Kidney tubule cell (primary cell): ENCODE measurements around the gene FNDC3B.
A peak's percentile ranks its signal among the peaks of the same experiment; 100 is the strongest.
"Not testable (repeated sequence)": the region's sequence is repeated elsewhere in the genome, so short reads cannot be mapped to it uniquely, and the experiment has no call there.

Experiments
- DNase-seq: peaks from one replicate; pipeline ENCODE4 v3.0.0-alpha.2; 2018; ENCODE audit warnings: low spot score

Gene FNDC3B

GRCh38 chr3:172074586-172074985 lies 35.2 kb downstream of the FNDC3B start:
- DNase-seq = no peak

- peak; percentile 75 for DNase-seq
These were observed 36.8 kb downstream of the FNDC3B start for GRCh38 chr3:172076212-172076611.

- DNase-seq = no peak
These were observed 37.9 kb downstream of the FNDC3B start for GRCh38 chr3:172077197-172077757.

DNA sequence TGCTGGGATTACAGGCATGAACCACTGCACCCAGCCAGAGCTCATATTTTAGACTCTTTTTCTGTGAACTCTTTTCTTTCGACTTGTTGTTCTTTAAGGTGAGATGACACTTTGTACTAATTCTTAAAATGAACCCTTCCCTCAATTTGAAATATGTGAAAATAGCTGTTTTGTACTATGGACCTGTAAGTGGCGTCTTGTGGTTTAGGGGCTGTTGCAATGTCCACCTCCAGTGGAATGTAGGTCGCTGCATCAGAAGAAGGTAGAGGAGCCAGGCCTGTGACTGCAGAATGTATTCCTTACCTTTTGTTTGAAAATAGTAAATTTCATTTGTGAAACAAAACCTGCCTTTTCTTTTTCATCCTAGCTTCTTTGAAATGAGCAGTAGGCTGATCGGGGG lies 38.9 kb downstream of the FNDC3B start:
- DNase-seq = no peak

GRCh38 chr3:172078721-172079120 lies 39.3 kb downstream of the FNDC3B start:
- no peak for DNase-seq

DNA sequence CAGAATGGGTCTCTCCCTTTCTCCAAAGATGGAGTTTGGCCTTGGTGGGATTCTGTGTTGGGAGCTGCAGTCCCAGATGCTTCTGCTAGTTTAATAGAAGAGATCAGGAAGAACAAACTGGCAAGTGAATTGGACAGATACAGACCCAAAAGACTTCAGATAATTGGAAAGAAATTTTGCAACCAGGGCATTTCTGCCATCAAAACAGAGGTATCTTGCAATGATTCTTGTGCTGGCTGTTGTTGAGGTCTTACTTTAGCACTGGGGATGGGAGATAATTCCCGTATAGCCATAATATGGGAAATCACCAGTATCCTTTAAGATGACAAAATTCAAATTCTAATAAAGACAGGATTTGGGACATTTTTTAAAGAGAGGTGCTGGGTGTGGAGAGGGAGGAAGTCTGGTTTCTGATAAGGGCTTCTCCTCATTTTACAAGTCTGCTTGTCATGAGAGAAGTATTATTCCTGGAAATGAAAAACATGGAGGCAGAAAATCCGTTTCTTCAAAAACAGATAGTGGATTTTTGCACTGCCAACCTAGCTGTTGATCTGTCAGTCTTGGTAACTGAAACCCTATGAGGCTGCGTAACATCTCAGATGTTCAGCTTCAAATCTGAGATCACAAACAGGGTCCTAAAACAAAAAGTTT lies 40.1 kb downstream of the FNDC3B start:
- DNase-seq = no peak

- DNase-seq = no peak
These were observed 41.1 kb downstream of the FNDC3B start for GRCh38 chr3:172080503-172080902.

DNA sequence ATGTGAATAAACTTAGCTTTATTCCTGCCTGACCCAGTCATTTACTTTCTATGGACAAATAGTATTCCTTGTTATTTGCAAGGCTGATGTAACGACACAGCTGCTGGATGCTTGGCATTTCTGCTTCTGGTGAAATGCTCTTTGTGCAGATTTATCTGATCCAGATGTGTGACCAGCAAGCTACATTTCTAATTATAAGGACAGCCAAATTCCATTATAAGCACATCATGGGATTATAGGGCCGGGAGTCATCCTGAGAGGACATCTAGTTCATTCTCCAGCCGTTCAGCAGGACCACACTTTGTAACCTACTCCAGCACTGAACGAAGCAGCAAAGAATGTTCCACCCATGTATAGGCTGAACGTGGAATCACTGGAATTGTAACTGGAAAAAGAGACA lies 42.9 kb downstream of the FNDC3B start:
- peak; percentile 41 for DNase-seq

GRCh38 chr3:172082820-172083513 lies 43.6 kb downstream of the FNDC3B start:
- no peak for DNase-seq

- DNase-seq = no peak
These were observed 44.6 kb downstream of the FNDC3B start for GRCh38 chr3:172083995-172084409.

- no peak for DNase-seq
These were observed 45.6 kb downstream of the FNDC3B start for GRCh38 chr3:172084871-172085556.

GRCh38 chr3:172085557-172085895 lies 46.1 kb downstream of the FNDC3B start:
- no peak for DNase-seq

GRCh38 chr3:172086071-172086470 lies 46.7 kb downstream of the FNDC3B start:
- DNase-seq = no peak

- DNase-seq = no peak
These were observed 47.8 kb downstream of the FNDC3B start for GRCh38 chr3:172087198-172087597.

DNA sequence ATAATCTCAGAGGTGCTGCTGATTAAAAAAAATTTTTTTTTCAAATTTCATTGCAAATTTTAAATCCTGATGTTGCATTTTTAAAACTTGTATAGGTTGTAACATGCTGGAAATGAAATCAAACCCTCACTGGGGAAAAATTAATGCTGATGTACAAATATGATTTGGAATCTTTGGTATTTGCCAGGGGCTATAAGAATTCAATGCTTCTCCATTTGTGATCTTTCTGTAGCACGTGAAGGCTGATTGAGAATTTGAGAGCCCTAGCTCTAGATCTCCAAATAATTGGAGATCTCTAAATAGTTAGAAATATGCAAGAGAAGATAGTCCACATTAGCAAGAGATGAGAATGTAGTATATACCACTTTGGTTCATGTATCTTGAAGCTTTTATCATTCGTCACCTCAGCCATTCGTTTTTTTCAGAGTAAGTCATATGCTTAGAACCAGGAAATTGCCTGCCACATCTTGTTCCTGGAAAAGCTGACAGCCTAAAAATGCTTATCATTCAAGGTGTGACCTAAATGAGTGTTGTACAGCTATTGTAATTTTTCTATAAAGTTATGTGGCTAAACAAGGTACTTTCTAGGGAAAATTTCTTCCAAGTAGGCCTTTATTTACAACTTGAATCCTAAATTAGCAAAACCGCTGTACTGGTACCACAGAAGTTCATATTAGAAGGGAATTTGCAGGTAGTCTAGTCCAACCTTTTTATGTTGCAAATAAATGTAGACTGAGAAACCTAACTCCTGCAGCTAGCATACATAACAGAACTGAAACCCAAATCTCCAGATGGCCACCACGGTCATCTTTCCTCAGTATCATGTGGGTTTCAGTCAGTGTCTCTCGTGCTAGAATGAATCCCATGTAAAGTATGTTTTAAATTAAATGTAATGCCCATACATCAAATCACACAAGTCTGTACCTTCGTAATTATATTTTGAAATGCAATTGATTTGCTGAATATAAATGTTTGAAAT lies 48.5 kb downstream of the FNDC3B start:
- DNase-seq = peak; percentile 50

- no peak for DNase-seq
These were observed 49.9 kb downstream of the FNDC3B start for GRCh38 chr3:172089250-172089649.

DNA sequence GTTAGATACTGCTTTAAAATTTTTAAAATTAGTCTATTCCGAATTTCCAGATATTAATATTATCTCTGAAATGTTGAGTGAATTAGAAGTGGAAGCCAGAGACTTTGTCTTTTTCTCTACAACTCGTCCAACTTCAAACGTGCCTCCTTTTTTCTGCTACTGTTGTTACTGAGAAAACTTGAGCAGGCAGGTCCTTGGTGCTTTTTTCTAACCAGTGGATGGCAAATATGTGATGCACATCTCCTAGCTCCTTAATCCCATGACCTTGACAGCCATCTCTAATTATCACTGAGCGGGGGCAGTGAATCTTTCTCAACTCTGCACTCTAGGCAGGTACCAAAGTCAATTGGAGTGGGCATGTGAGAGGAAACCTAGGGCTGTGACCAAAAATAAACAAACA lies 50.7 kb downstream of the FNDC3B start:
- no peak for DNase-seq

GRCh38 chr3:172092658-172093057 lies 53.3 kb downstream of the FNDC3B start:
- no peak for DNase-seq

DNA sequence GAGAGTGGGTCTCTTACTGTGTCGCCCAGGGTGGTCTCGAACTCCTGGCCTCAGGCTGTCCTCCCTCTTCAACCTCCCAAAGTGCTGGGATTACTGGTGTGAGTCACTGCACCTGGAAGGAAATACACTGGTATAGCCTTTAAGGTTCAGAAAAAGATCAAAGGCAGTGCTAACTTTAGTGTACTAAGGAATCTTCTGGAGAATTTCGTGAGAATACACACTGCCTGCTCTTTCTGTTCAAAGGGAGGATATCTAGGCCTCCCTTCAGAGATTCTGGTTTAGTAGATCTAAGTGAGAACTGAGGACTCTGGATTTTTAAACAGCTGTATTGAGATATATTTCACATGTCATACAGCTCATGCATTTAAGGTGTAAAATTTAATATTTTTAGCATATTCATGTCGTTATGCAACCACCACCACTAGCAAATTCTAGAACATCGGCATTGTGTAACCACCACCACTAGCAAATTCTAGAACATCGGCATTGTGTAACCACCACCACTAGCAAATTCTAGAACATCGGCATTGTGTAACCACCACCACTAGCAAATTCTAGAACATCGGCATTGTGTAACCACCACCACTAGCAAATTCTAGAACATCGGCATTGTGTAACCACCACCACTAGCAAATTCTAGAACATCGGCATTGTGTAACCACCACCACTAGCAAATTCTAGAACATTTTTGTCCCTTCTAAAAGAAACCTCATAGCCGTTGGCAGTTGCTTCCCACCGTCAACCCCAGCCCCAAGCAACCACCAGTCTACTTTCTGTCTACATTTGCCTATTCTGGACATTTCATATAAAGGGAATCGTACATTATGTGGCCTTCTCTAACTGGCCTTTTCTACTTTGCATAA lies 54.4 kb downstream of the FNDC3B start:
- DNase-seq = not testable (repeated sequence)

DNA sequence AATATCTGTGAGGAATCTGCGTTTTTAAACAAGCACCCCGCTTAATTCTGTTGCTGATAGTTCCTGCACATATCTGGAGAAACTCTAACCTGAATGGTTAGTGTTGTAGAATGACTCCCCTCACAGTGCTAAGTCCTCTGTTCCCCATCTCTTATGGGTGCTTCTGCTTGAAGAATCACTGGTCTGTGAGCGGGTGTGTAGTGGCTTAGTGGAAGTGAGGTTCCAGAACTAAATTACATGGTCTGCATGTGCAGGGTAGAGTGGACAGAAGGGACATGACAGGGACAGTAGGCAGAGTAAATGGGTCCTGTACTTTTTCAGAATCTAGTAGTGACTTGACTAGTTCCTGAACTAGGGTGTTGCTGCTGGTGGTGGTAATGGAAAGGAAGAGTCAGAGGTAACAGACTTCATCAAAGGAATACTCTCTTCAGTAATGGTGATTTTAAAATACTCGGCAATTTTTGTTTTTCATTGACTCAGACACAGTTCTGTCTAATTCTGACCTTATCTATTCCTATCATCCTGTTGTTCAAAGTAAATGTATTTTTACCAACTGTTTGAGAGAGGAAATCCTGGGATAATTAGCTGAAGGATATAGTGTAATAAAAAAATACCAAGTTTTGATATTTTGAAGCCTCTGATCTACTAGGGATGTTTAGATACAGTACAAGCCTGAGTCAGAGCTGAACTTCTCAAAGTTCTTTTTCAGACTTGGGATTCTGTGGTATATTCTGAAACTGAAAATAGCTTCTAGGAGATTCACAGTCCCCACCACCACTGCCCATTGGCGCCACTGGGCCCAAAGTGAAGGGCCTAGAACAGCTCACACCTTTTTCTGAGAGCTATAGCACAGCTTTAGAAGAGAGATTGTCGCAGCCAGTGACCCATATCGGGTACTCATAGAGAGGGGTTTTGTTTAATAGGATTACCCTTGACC lies 55.5 kb downstream of the FNDC3B start:
- DNase-seq = no peak
